ENCODE measurements around the gene SRP14.
A peak's percentile ranks its signal among the peaks of the same experiment; 100 is the strongest.

The SRP14 gene

GRCh38 chr15:40038638-40039543 is at the start of gene SRP14:
Gene SRP14, minus strand, starts transcription at chr15:40039181. Its CDS starts 65 bp downstream, at chr15:40039116.
- peaks cover 28 to 38% of the 10 kb centered on the region in 2 donors for H3K36me3 ChIP-seq (ENCODE audit: control insufficient read depth in 1 of 2, insufficient read depth in 2 of 2, low read length in 2 of 2)
- no peaks in the 10 kb centered on the region for H3K9me3 ChIP-seq (ENCODE audit: control insufficient read depth in 1 of 2, low read length in 2 of 2)
- no peaks in the 10 kb centered on the region for H3K27me3 ChIP-seq (ENCODE audit: low read depth, low read length)
- H3K4me3 ChIP-seq (ENCODE audit: low read depth in 1 of 2, low read length in 2 of 2): peak within 1 kb of the TSS; percentile 89 to 95
- peaks cover 4 to 20% of the 10 kb centered on the region in 2 donors for H3K4me1 ChIP-seq (ENCODE audit: control insufficient read depth in 1 of 2, insufficient read depth in 2 of 2, low read length in 2 of 2)
- peak within 1 kb of the TSS; percentile 94 for H3K27ac ChIP-seq (ENCODE audit: low read length)

GRCh38 chr15:40087991-40088928 is 49.3 kb upstream of the SRP14 start:
- H3K9me3 ChIP-seq (ENCODE audit: control insufficient read depth in 1 of 2, low read length in 2 of 2): no peaks in the 10 kb centered on the region
- H3K4me1 ChIP-seq (ENCODE audit: control insufficient read depth in 1 of 2, insufficient read depth in 2 of 2, low read length in 2 of 2): peaks cover 16 to 34% of the 10 kb centered on the region in 2 donors
- no peaks in the 10 kb centered on the region for H3K27me3 ChIP-seq (ENCODE audit: low read depth, low read length)
- no peak overlapping the region for H3K27ac ChIP-seq (ENCODE audit: low read length)
- H3K36me3 ChIP-seq (ENCODE audit: control insufficient read depth in 1 of 2, insufficient read depth in 2 of 2, low read length in 2 of 2): peaks cover 0 to 14% of the 10 kb centered on the region in 2 donors
- H3K4me3 ChIP-seq (ENCODE audit: low read depth in 1 of 2, low read length in 2 of 2): no peak overlapping the region

- Histone ChIP-seq H3K4me3 (ENCODE audit: low read depth in 1 of 2, low read length in 2 of 2) (no peak overlapping the region), H3K27me3 (ENCODE audit: low read depth, low read length) (no peaks in the 10 kb centered on the region), H3K9me3 (ENCODE audit: control insufficient read depth in 1 of 2, low read length in 2 of 2) (no peaks in the 10 kb centered on the region), H3K4me1 (ENCODE audit: control insufficient read depth in 1 of 2, insufficient read depth in 2 of 2, low read length in 2 of 2) (peaks cover 15 to 31% of the 10 kb centered on the region in 2 donors), H3K27ac (ENCODE audit: low read length) (no peak overlapping the region), H3K36me3 (ENCODE audit: control insufficient read depth in 1 of 2, insufficient read depth in 2 of 2, low read length in 2 of 2) (peaks cover 0 to 14% of the 10 kb centered on the region in 2 donors)
Observed at GRCh38 chr15:40087068-40087810, 48.3 kb upstream of the SRP14 start.

GRCh38 chr15:40085266-40085665 is 46.3 kb upstream of the SRP14 start:
- Histone ChIP-seq H3K27ac (ENCODE audit: low read length) (no peak overlapping the region), H3K27me3 (ENCODE audit: low read depth, low read length) (no peaks in the 10 kb centered on the region), H3K9me3 (ENCODE audit: control insufficient read depth in 1 of 2, low read length in 2 of 2) (no peaks in the 10 kb centered on the region), H3K4me3 (ENCODE audit: low read depth in 1 of 2, low read length in 2 of 2) (no peak overlapping the region), H3K4me1 (ENCODE audit: control insufficient read depth in 1 of 2, insufficient read depth in 2 of 2, low read length in 2 of 2) (peaks cover 20 to 27% of the 10 kb centered on the region in 2 donors), H3K36me3 (ENCODE audit: control insufficient read depth in 1 of 2, insufficient read depth in 2 of 2, low read length in 2 of 2) (peaks cover 0 to 5% of the 10 kb centered on the region in 2 donors)

GRCh38 chr15:40084650-40085049 is 45.7 kb upstream of the SRP14 start:
- Histone ChIP-seq H3K27ac (ENCODE audit: low read length) (no peak overlapping the region), H3K36me3 (ENCODE audit: control insufficient read depth in 1 of 2, insufficient read depth in 2 of 2, low read length in 2 of 2) (no peaks in the 10 kb centered on the region), H3K4me3 (ENCODE audit: low read depth in 1 of 2, low read length in 2 of 2) (no peak overlapping the region), H3K4me1 (ENCODE audit: control insufficient read depth in 1 of 2, insufficient read depth in 2 of 2, low read length in 2 of 2) (peaks cover 22 to 27% of the 10 kb centered on the region in 2 donors), H3K9me3 (ENCODE audit: control insufficient read depth in 1 of 2, low read length in 2 of 2) (no peaks in the 10 kb centered on the region), H3K27me3 (ENCODE audit: low read depth, low read length) (no peaks in the 10 kb centered on the region)

- Histone ChIP-seq H3K36me3 (ENCODE audit: control insufficient read depth in 1 of 2, insufficient read depth in 2 of 2, low read length in 2 of 2) (no peaks in the 10 kb centered on the region), H3K4me1 (ENCODE audit: control insufficient read depth in 1 of 2, insufficient read depth in 2 of 2, low read length in 2 of 2) (peaks cover 15 to 22% of the 10 kb centered on the region in 2 donors), H3K27ac (ENCODE audit: low read length) (peak overlapping the region; percentile 84)
Observed at GRCh38 chr15:40082195-40082883, 43.4 kb upstream of the SRP14 start.

GRCh38 chr15:40081691-40082194 is 42.8 kb upstream of the SRP14 start:
- Histone ChIP-seq H3K9me3 (ENCODE audit: control insufficient read depth in 1 of 2, low read length in 2 of 2) (no peaks in the 10 kb centered on the region), H3K27ac (ENCODE audit: low read length) (peak overlapping the region; percentile 84), H3K4me3 (ENCODE audit: low read depth in 1 of 2, low read length in 2 of 2) (peak overlapping the region; percentile 46 to 54), H3K27me3 (ENCODE audit: low read depth, low read length) (no peaks in the 10 kb centered on the region), H3K36me3 (ENCODE audit: control insufficient read depth in 1 of 2, insufficient read depth in 2 of 2, low read length in 2 of 2) (no peaks in the 10 kb centered on the region), H3K4me1 (ENCODE audit: control insufficient read depth in 1 of 2, insufficient read depth in 2 of 2, low read length in 2 of 2) (peaks cover 11 to 22% of the 10 kb centered on the region in 2 donors)

More at GRCh38 chr15:40082195-40082883, 43.4 kb upstream of the SRP14 start:
- Histone ChIP-seq H3K4me3 (ENCODE audit: low read depth in 1 of 2, low read length in 2 of 2) (peak overlapping the region; percentile 46 to 54), H3K27me3 (ENCODE audit: low read depth, low read length) (no peaks in the 10 kb centered on the region), H3K9me3 (ENCODE audit: control insufficient read depth in 1 of 2, low read length in 2 of 2) (no peaks in the 10 kb centered on the region)

- peak overlapping the region; percentile 84 for H3K27ac ChIP-seq (ENCODE audit: low read length)
Observed at GRCh38 chr15:40080847-40081246, 41.9 kb upstream of the SRP14 start.

GRCh38 chr15:40080104-40080503 is 41.1 kb upstream of the SRP14 start:
- Histone ChIP-seq H3K4me3 (ENCODE audit: low read depth in 1 of 2, low read length in 2 of 2) (no peak overlapping the region), H3K4me1 (ENCODE audit: control insufficient read depth in 1 of 2, insufficient read depth in 2 of 2, low read length in 2 of 2) (peaks cover 11 to 22% of the 10 kb centered on the region in 2 donors), H3K27me3 (ENCODE audit: low read depth, low read length) (no peaks in the 10 kb centered on the region), H3K27ac (ENCODE audit: low read length) (no peak overlapping the region), H3K9me3 (ENCODE audit: control insufficient read depth in 1 of 2, low read length in 2 of 2) (no peaks in the 10 kb centered on the region), H3K36me3 (ENCODE audit: control insufficient read depth in 1 of 2, insufficient read depth in 2 of 2, low read length in 2 of 2) (no peaks in the 10 kb centered on the region)

More at GRCh38 chr15:40080847-40081246, 41.9 kb upstream of the SRP14 start:
- no peaks in the 10 kb centered on the region for H3K27me3 ChIP-seq (ENCODE audit: low read depth, low read length)
- H3K4me3 ChIP-seq (ENCODE audit: low read depth in 1 of 2, low read length in 2 of 2): no peak overlapping the region
- H3K4me1 ChIP-seq (ENCODE audit: control insufficient read depth in 1 of 2, insufficient read depth in 2 of 2, low read length in 2 of 2): peaks cover 11 to 22% of the 10 kb centered on the region in 2 donors
- H3K9me3 ChIP-seq (ENCODE audit: control insufficient read depth in 1 of 2, low read length in 2 of 2): no peaks in the 10 kb centered on the region
- H3K36me3 ChIP-seq (ENCODE audit: control insufficient read depth in 1 of 2, insufficient read depth in 2 of 2, low read length in 2 of 2): no peaks in the 10 kb centered on the region

- no peaks in the 10 kb centered on the region for H3K36me3 ChIP-seq (ENCODE audit: control insufficient read depth in 1 of 2, insufficient read depth in 2 of 2, low read length in 2 of 2)
- H3K9me3 ChIP-seq (ENCODE audit: control insufficient read depth in 1 of 2, low read length in 2 of 2): no peaks in the 10 kb centered on the region
- no peak overlapping the region for H3K27ac ChIP-seq (ENCODE audit: low read length)
- no peaks in the 10 kb centered on the region for H3K27me3 ChIP-seq (ENCODE audit: low read depth, low read length)
- no peak overlapping the region for H3K4me3 ChIP-seq (ENCODE audit: low read depth in 1 of 2, low read length in 2 of 2)
- H3K4me1 ChIP-seq (ENCODE audit: control insufficient read depth in 1 of 2, insufficient read depth in 2 of 2, low read length in 2 of 2): peaks cover 11 to 22% of the 10 kb centered on the region in 2 donors
Observed at GRCh38 chr15:40079456-40079855, 40.5 kb upstream of the SRP14 start.
